Keratinocyte (primary cell): ENCODE results near the gene CASZ1.

Experiments used
- EZH2 ChIP-seq: IDR thresholded peaks from one replicate; pipeline ENCODE4 v1.6.1; 2012; ENCODE audit warnings: inconsistent platforms, mild to moderate bottlenecking, low read length, moderate library complexity
- TF ChIP-seq, protein P1 (sequence below), 3 experiments: IDR thresholded peaks in 1 of 3; conservative IDR thresholded peaks in 1 of 3; optimal IDR thresholded peaks in 1 of 3; 2 replicates in 2 of 3; 3 replicates in 1 of 3; pipeline versions ENCODE3 to v1.5.1; 2011; ENCODE audit warnings: low read length in 3 of 3, mild to moderate bottlenecking in 3 of 3, moderate library complexity in 2 of 3, control low read depth in 1 of 3, inconsistent platforms in 1 of 3; ENCODE audit not compliant: insufficient read depth in 2 of 3; ENCODE audit errors: extremely low read depth in 1 of 3

GRCh38 chr1:10663678-10664035, 132.8 kb downstream of the CASZ1 start:
- TF ChIP-seq, protein P1, sequence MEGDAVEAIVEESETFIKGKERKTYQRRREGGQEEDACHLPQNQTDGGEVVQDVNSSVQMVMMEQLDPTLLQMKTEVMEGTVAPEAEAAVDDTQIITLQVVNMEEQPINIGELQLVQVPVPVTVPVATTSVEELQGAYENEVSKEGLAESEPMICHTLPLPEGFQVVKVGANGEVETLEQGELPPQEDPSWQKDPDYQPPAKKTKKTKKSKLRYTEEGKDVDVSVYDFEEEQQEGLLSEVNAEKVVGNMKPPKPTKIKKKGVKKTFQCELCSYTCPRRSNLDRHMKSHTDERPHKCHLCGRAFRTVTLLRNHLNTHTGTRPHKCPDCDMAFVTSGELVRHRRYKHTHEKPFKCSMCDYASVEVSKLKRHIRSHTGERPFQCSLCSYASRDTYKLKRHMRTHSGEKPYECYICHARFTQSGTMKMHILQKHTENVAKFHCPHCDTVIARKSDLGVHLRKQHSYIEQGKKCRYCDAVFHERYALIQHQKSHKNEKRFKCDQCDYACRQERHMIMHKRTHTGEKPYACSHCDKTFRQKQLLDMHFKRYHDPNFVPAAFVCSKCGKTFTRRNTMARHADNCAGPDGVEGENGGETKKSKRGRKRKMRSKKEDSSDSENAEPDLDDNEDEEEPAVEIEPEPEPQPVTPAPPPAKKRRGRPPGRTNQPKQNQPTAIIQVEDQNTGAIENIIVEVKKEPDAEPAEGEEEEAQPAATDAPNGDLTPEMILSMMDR (optimal IDR thresholded peaks at IDR 0.05 in 1 of 3, IDR thresholded peaks at IDR 0.05 in 1 of 3, conservative IDR thresholded peaks at IDR 0.05 in 1 of 3; ENCODE audit: extremely low read depth in 1 of 3, insufficient read depth in 2 of 3, low read length in 3 of 3): no peak
- no peak for TF ChIP-seq EZH2
